Activated CD8-positive, alpha-beta memory T cell treated with anti-CD3 and anti-CD28 coated beads, Interleukin-2, amount 10 ng/mL, durations not matched to agents 7 days and 5 days (primary cell): ENCODE data around the gene SLC35B3. TPM values are rescaled to one million over a fixed set of nuclear protein-coding genes. Genes with fewer than 3 reads are reported as not detected.
A peak's percentile ranks its signal among the peaks of the same experiment; 100 is the strongest.
"Not testable (repeated sequence)": the region's sequence is repeated elsewhere in the genome, so short reads cannot be mapped to it uniquely, and the experiment has no call there.

Experiments used
- ATAC-seq: fragments of 150-1000 bp; cut with Tn5 transposase; one replicate; pipeline ENCODE4 v1.10.0; 2021; ENCODE audit warnings: moderate library complexity
- CTCF ChIA-PET: fragments of 350-600 bp; sonication (Branson Sonifier 250); formaldehyde crosslinking; loops from one replicate; lab custom pipeline; 2021; ENCODE audit warnings: antibody characterized with exemption; lab: Charles Lee
- DNase-seq: peaks from one replicate; pipeline ENCODE4 v3.0.0-alpha.2; 2020
- H3K27ac Mint-ChIP-seq: one replicate; pipeline ENCODE4 v1.8.0; 2021; ENCODE audit warnings: mild to moderate bottlenecking, mixed read lengths
- H3K27me3 Mint-ChIP-seq: one replicate; pipeline ENCODE4 v1.8.0; 2021; ENCODE audit warnings: mixed read lengths
- H3K36me3 Mint-ChIP-seq: one replicate; pipeline ENCODE4 v1.8.0; 2021; ENCODE audit warnings: mild to moderate bottlenecking, mixed read lengths
- H3K4me1 Mint-ChIP-seq: one replicate; pipeline ENCODE4 v1.8.0; 2021; ENCODE audit warnings: mixed read lengths
- H3K4me3 Mint-ChIP-seq: one replicate; pipeline ENCODE4 v1.8.0; 2021; ENCODE audit warnings: mild to moderate bottlenecking, moderate library complexity, mixed read lengths
- H3K9me3 Mint-ChIP-seq: one replicate; pipeline ENCODE4 v1.8.0; 2022; ENCODE audit warnings: low read depth, mixed read lengths
- total RNA-seq, 2 experiments: library from RNA; stranded (reverse); gene quantifications; one replicate each; pipeline ENCODE4 v1.2.3, GENCODE V29; 2021

Gene SLC35B3
- total RNA-seq: 1 to 10 TPM; 7.0 to 8.8 TPM

DNA sequence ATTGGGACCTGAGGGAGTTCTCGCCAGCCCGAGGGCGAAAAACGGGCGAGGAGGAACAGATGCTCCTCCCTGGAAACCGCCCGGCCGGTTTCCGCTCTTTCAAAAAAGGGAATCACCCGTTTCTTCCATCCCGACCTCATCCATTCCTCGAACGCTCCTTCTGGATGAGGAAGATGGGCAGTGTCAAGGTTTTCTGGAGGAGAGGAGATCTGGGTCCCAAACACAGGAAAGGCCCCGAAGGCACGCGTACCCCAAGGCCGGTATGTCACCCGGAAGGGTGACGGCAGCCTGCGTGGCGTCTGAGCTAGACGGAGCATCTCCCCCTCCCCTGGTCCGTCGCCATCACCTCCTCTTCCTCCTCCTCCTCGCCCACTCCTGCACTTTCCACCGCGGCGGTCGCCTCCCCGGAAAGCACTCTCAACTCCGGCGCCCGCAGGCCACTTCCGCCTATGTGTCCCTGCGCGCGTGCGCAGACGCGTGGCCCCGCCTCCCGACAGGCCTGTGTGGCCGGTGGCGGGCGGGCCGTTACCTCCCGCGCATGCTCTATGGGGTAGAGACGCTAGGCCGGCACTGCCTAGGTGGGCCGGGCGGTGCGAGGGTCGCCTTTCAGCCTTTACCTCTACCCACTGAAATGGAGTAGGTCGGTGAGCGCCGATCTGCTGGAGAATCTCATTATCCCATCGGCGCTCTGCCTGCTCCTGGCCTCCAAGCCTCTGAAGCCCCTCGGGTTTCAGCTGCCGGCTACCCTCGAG, at the start of gene SLC35B3:
Gene SLC35B3, minus strand, starts transcription at position 453 of the 752 bp plus-strand sequence.
- H3K4me1 Mint-ChIP-seq: peaks cover 31% of the 10 kb centered on the region
- peaks cover 23% of the 10 kb centered on the region for H3K36me3 Mint-ChIP-seq
- ATAC-seq (peak; percentile 97), DNase-seq (peak; percentile 97)
- peak within 1 kb of the TSS; percentile 91 for H3K4me3 Mint-ChIP-seq
- peak within 1 kb of the TSS; percentile 96 for H3K27ac Mint-ChIP-seq
- H3K9me3 Mint-ChIP-seq: no peaks in the 10 kb centered on the region
- no peaks in the 10 kb centered on the region for H3K27me3 Mint-ChIP-seq
- CTCF ChIA-PET: no interaction called here

GRCh38 chr6:8483650-8484049, 48.3 kb upstream of the SLC35B3 start:
- Mint-ChIP-seq H3K27ac (no peak overlapping the region), H3K36me3 (no peaks in the 10 kb centered on the region), H3K4me3 (no peak overlapping the region), H3K9me3 (peaks cover 4% of the 10 kb centered on the region), H3K4me1 (no peaks in the 10 kb centered on the region), H3K27me3 (no peaks in the 10 kb centered on the region)
- no peak for ATAC-seq
- CTCF ChIA-PET: no interaction called here
- DNase-seq: no peak

GRCh38 chr6:8481727-8482126, 46.4 kb upstream of the SLC35B3 start:
- Mint-ChIP-seq H3K4me3 (no peak overlapping the region), H3K27me3 (no peaks in the 10 kb centered on the region), H3K4me1 (no peaks in the 10 kb centered on the region), H3K9me3 (peaks cover 4% of the 10 kb centered on the region), H3K36me3 (no peaks in the 10 kb centered on the region), H3K27ac (no peak overlapping the region)
- DNase-seq (no peak), ATAC-seq (no peak)
- CTCF ChIA-PET: no interaction called here

DNA sequence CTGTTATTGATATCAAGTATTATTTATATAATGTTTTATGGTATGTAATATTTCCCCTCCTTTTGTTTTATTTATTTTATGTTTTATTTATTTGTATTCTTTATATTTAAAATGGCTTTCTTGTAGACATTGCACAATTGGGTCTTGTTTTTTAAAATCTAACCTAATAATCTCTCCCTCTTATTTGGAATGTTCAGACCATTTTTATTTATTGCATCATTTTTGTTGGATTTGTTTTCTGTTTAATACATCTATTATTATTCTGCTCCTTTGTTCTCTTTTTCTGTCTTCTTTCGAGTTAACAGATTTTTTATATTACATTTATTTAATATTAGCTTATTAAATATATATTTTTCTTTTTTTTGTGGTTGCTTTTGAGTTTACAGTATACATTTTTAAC, 43.1 kb upstream of the SLC35B3 start:
- Mint-ChIP-seq H3K27me3 (no peaks in the 10 kb centered on the region), H3K27ac (no peak overlapping the region), H3K4me1 (no peaks in the 10 kb centered on the region), H3K36me3 (no peaks in the 10 kb centered on the region), H3K4me3 (no peak overlapping the region), H3K9me3 (peaks cover 2% of the 10 kb centered on the region)
- no peak for DNase-seq
- CTCF ChIA-PET: no interaction called here
- no peak for ATAC-seq

DNA sequence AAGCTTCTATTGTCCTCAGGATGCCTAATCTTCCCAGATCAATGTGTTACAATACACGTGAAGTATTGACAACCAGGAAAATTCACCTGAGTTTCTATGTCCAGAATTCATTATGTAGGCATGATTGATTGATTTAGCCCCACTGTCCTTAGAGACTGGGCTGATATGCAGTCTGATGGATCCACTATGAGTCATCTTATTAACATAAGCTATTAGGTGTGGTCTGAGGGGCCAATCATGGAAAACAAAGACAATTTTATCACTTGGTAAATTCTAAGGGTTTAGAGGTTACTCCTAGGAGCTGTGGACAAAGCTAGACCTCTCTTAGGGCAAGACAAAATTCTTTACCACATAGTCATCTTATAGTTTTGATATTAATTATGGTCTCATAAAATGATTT, 41.3 kb upstream of the SLC35B3 start:
- no peaks in the 10 kb centered on the region for H3K36me3 Mint-ChIP-seq
- no peaks in the 10 kb centered on the region for H3K27me3 Mint-ChIP-seq
- CTCF ChIA-PET: no interaction called here
- H3K27ac Mint-ChIP-seq: no peak overlapping the region
- no peak for ATAC-seq
- no peak for DNase-seq
- H3K9me3 Mint-ChIP-seq: no peaks in the 10 kb centered on the region
- no peaks in the 10 kb centered on the region for H3K4me1 Mint-ChIP-seq
- H3K4me3 Mint-ChIP-seq: no peak overlapping the region

- Mint-ChIP-seq H3K27me3 (no peaks in the 10 kb centered on the region), H3K4me1 (no peaks in the 10 kb centered on the region), H3K36me3 (no peaks in the 10 kb centered on the region), H3K27ac (no peak overlapping the region), H3K4me3 (no peak overlapping the region), H3K9me3 (no peaks in the 10 kb centered on the region)
- DNase-seq (no peak), ATAC-seq (no peak)
- CTCF ChIA-PET: no interaction called here
Observed at GRCh38 chr6:8468552-8469356, 33.4 kb upstream of the SLC35B3 start.

DNA sequence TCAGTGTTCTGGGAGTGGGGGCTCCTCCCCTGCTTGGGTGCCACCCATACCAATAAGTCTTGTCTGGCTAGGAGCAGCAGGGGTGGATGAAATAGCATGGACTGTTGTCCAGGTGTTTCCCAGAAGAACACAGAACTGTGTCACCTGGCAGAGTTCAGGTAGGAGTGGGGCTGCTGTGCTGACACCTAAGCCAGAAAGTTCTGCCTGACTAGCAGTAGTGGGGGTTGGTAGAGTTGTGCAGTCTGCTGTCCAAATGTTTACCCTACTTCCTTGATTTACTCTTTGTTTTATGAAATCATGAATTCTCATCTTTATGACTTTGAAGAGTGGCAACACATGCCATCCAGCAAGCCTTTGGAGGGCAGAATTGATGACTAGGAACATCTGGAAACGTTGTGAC, 27.3 kb upstream of the SLC35B3 start:
- CTCF ChIA-PET: no interaction called here

DNA sequence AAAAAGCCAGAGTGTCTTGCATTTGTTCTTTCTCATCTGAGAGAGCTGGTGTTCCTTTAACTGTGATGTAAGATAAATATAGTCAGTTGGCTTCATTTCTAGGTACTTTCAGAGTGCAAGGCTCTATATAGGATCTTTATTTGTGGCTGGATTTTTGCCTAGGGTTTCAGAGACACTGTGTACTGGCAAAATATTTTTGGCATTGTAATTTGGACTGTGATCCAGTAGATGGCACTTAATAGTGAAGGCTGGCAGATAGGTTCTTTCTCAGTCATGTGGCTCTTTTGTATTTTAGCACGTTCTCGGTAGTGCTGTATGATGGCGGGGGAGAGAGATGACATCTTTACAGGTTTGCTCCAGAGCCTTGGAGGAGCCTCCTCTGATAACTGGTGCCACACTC, 26.8 kb upstream of the SLC35B3 start:
- CTCF ChIA-PET: no interaction called here

More for the DNA sequence above, 27.3 kb upstream of the SLC35B3 start:
- ATAC-seq (no peak), DNase-seq (no peak)
- Mint-ChIP-seq H3K36me3 (no peaks in the 10 kb centered on the region), H3K27me3 (no peaks in the 10 kb centered on the region), H3K4me3 (no peak overlapping the region), H3K27ac (no peak overlapping the region), H3K9me3 (no peaks in the 10 kb centered on the region), H3K4me1 (no peaks in the 10 kb centered on the region)

DNA sequence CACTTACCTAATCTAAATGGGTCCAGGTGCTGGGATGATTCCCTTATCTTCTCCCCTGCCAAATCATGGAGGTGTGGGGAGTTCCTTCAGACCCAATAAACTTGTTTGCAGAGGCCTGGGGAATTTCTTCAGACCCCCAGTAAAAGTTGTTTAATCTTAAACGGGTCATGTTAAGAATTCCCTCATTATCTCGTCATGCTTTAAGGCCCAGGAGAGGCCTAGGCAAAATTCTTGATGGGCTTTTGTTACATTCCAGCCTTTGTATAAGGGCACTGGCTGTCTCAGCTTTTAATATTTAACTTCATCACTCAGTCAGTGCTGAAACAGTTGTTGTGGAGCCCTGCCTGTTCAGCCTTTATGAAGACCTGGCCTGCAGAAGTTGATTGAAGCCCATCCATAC, 11.0 kb upstream of the SLC35B3 start:
- Mint-ChIP-seq H3K36me3 (no peaks in the 10 kb centered on the region), H3K9me3 (no peaks in the 10 kb centered on the region), H3K27ac (no peak overlapping the region), H3K4me3 (no peak overlapping the region), H3K27me3 (no peaks in the 10 kb centered on the region), H3K4me1 (no peaks in the 10 kb centered on the region)
- no peak for DNase-seq
- no peak for ATAC-seq
- CTCF ChIA-PET: no interaction called here

More for the DNA sequence above, 26.8 kb upstream of the SLC35B3 start:
- Mint-ChIP-seq H3K27me3 (no peaks in the 10 kb centered on the region), H3K36me3 (no peaks in the 10 kb centered on the region), H3K27ac (no peak overlapping the region), H3K4me1 (no peaks in the 10 kb centered on the region), H3K4me3 (no peak overlapping the region), H3K9me3 (no peaks in the 10 kb centered on the region)
- no peak for ATAC-seq
- no peak for DNase-seq

DNA sequence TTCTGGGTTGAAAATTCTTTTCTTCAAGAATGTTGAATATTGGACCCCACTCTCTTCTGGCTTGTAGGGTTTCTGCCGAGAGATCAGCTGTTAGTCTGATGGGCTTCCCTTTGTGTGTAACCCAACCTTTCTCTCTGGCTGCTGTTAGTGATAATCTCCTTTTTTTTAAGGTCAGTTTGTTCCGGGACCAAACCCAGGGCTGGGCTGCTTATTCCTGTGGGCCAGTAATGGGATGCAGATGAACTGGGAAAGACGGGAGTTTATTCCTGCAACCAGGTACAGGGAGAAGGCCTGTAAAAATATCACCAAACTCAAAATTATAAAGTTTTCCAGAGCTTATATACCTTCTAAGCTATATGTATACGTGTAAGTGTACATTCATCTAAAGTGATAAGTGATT, 10.6 kb upstream of the SLC35B3 start:
- CTCF ChIA-PET, H3K27ac Mint-ChIP-seq, H3K36me3 Mint-ChIP-seq, H3K4me3 Mint-ChIP-seq, H3K4me1 Mint-ChIP-seq, ATAC-seq, H3K9me3 Mint-ChIP-seq, DNase-seq, H3K27me3 Mint-ChIP-seq: not testable (repeated sequence)

DNA sequence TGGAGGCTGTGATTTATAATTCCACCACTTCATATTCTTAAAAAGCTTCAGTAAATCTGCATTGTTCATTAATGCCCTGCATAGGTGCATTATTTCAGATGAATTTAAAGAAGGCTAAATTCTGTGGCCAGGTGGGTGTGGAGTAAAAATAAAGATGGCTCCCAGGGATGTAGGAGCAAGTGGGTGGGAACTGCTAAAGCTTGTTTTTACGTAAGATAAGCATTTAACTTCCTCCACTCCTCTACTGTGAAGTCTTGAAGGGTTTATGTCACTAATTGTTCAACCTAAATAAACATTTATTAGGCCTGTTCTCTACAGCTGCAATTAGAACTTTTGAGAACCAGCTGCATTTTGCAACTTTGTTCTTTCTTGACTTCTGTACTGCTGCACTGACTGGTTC, 6.8 kb upstream of the SLC35B3 start:
- Mint-ChIP-seq H3K9me3 (no peaks in the 10 kb centered on the region), H3K27me3 (no peaks in the 10 kb centered on the region), H3K4me1 (no peaks in the 10 kb centered on the region), H3K36me3 (no peaks in the 10 kb centered on the region), H3K4me3 (no peak overlapping the region), H3K27ac (no peak overlapping the region)
- CTCF ChIA-PET: no interaction called here
- no peak for DNase-seq
- no peak for ATAC-seq

DNA sequence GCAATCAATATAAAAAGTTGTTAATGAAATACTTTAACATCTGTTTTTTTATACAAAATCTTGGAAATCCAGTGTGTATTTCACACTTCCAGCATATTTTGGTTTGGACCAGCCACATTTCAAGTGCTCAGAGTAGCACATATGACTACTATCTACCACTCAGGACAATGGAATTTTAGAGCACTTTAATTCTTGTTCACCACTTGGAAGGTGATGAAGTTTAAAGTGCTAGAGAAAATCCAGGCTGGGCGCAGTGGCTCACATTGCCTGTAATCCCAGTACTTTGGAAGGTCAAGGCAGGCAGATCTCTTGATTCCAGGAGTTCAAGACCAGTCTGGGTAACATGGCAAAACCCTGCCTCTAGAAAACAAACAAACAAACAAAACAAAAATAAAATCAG, 6.1 kb upstream of the SLC35B3 start:
- H3K27me3 Mint-ChIP-seq: no peaks in the 10 kb centered on the region
- H3K4me1 Mint-ChIP-seq: peaks cover under 1% of the 10 kb centered on the region
- DNase-seq (no peak), ATAC-seq (no peak)
- H3K27ac Mint-ChIP-seq: no peak overlapping the region
- CTCF ChIA-PET: no interaction called here
- H3K9me3 Mint-ChIP-seq: no peaks in the 10 kb centered on the region
- no peak overlapping the region for H3K4me3 Mint-ChIP-seq
- no peaks in the 10 kb centered on the region for H3K36me3 Mint-ChIP-seq

DNA sequence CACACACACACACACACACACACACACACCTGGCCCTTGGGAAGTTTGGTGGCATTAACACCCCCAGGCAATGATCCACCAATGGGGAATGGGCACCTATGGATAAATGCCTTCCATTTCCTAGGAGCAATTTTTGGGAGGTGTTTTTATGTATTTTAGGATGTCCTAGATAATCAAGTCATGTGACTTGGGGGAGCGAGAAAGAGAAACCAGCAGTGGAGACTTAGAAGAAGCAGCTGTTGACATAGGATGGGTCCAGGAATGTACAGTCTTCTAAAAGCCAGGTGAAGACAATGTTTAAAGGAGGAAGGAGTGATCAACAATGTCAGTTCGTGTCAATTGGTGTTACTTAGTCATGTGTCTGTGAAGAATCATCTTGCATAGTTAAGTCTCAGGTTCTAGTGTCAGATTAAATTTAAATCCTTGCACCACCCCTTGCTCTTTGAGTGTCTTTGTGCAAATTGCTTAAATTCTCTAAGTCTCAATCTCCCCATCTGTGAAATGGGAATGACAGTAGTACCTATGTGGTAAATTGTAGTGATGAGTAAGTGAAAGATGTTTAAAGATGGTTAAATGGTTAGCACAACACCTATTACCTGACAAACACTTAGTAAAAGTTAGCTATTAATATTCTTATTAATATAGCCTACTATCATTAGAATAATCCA, 4.4 kb upstream of the SLC35B3 start:
- no peak overlapping the region for H3K4me3 Mint-ChIP-seq
- H3K4me1 Mint-ChIP-seq: peaks cover 14% of the 10 kb centered on the region
- DNase-seq: no peak
- no peaks in the 10 kb centered on the region for H3K27me3 Mint-ChIP-seq
- CTCF ChIA-PET: no interaction called here
- peaks cover 4% of the 10 kb centered on the region for H3K36me3 Mint-ChIP-seq
- no peaks in the 10 kb centered on the region for H3K9me3 Mint-ChIP-seq
- H3K27ac Mint-ChIP-seq: no peak overlapping the region
- ATAC-seq: no peak

DNA sequence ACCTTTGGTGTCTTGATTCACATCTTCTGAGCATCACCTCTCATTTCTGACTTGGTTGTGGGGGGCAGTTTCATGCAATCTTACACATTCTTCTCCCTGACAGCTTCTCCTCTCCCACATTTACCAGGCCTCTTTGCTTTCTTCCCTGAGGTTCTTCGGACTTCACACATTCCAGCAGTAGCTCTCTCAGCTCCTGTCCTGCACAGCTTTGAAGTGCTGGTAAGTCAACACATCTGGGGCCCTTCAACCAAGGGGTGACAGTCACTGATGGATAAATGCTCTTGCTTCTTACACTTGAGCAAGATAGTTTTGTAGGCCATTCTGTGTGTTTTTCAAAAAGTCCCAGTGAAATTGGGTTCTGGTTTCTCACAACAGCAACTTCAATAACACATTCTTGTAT, 2.5 kb upstream of the SLC35B3 start:
- DNase-seq (no peak), ATAC-seq (no peak)
- H3K27ac Mint-ChIP-seq: no peak overlapping the region
- peaks cover 12% of the 10 kb centered on the region for H3K36me3 Mint-ChIP-seq
- H3K4me3 Mint-ChIP-seq: no peak overlapping the region
- peaks cover 29% of the 10 kb centered on the region for H3K4me1 Mint-ChIP-seq
- CTCF ChIA-PET: no interaction called here
- H3K27me3 Mint-ChIP-seq: no peaks in the 10 kb centered on the region
- no peaks in the 10 kb centered on the region for H3K9me3 Mint-ChIP-seq
